Stimulated activated CD4-positive, alpha-beta T cell treated with anti-CD3 and anti-CD28 coated beads, Interleukin-1b, Interleukin-23, amount 100 ng/mL, for 4 hours (primary cell): ENCODE results near the gene EYA4.

ENCODE experiments used
- DNase-seq, 2 donors: peaks; one replicate each; pipeline ENCODE4 v3.0.0-alpha.2; 2020; ENCODE audit warnings: low read depth in 2 of 2

EYA4 gene

GRCh38 chr6:133456439-133456838 lies 215.3 kb downstream of the EYA4 start:
- no peak for DNase-seq

GRCh38 chr6:133456944-133457343 lies 215.8 kb downstream of the EYA4 start:
- no peak for DNase-seq

- no peak for DNase-seq
Observed at GRCh38 chr6:133460101-133460500, 218.9 kb downstream of the EYA4 start.

- DNase-seq = no peak
Observed at GRCh38 chr6:133463790-133464189, 222.6 kb downstream of the EYA4 start.

GRCh38 chr6:133466680-133467079 lies 225.5 kb downstream of the EYA4 start:
- no peak for DNase-seq

GRCh38 chr6:133467231-133467981 lies 226.2 kb downstream of the EYA4 start:
- no peak for DNase-seq

- no peak for DNase-seq
Observed at GRCh38 chr6:133467982-133468380, 226.8 kb downstream of the EYA4 start.

GRCh38 chr6:133468591-133468990 lies 227.4 kb downstream of the EYA4 start:
- no peak for DNase-seq

- no peak for DNase-seq
Observed at GRCh38 chr6:133474516-133474915, 233.4 kb downstream of the EYA4 start.

- no peak for DNase-seq
Observed at GRCh38 chr6:133478673-133479072, 237.5 kb downstream of the EYA4 start.

- no peak for DNase-seq
Observed at GRCh38 chr6:133487174-133487573, 246.0 kb downstream of the EYA4 start.

- no peak for DNase-seq
Observed at GRCh38 chr6:133495205-133495903, 254.2 kb downstream of the EYA4 start.

- no peak for DNase-seq
Observed at GRCh38 chr6:133499662-133500061, 258.5 kb downstream of the EYA4 start.

GRCh38 chr6:133501675-133502270 lies 260.6 kb downstream of the EYA4 start:
- DNase-seq = no peak

- DNase-seq = no peak
Observed at GRCh38 chr6:133502441-133503335, 261.5 kb downstream of the EYA4 start.

- no peak for DNase-seq
Observed at GRCh38 chr6:133503336-133503729, 262.2 kb downstream of the EYA4 start.

GRCh38 chr6:133504158-133504557 lies 263.0 kb downstream of the EYA4 start:
- DNase-seq = no peak

GRCh38 chr6:133504761-133505160 lies 263.6 kb downstream of the EYA4 start:
- no peak for DNase-seq

GRCh38 chr6:133505681-133506080 lies 264.5 kb downstream of the EYA4 start:
- no peak for DNase-seq

GRCh38 chr6:133512410-133513016 lies 271.4 kb downstream of the EYA4 start:
- DNase-seq = no peak

- DNase-seq = no peak
Observed at GRCh38 chr6:133523816-133524215, 282.7 kb downstream of the EYA4 start.

- DNase-seq = no peak
Observed at GRCh38 chr6:133526436-133526835, 285.3 kb downstream of the EYA4 start.
